Measurements from ENCODE around the gene HYOU1.

DNA sequence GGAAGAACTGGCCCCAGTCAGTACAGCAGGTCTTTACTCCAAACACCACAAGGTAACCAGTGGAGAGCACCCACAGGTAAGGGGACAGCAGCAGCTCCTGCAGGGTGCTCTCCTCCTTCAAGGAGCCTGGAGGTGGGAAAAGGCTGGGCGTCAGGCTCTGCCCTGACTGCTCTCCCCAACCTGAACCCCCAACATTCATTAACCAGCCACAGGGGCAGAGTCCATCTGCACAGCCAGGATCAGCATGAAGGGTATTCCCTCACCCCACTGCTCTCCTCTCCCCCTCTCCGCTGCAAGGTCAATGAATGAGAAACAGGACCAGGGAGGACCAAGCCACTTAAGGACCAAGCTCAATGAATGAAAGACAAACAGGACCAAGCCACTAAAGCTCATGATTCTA, 30.0 kb downstream of the HYOU1 start:
- TF ChIP-seq, protein P1, sequence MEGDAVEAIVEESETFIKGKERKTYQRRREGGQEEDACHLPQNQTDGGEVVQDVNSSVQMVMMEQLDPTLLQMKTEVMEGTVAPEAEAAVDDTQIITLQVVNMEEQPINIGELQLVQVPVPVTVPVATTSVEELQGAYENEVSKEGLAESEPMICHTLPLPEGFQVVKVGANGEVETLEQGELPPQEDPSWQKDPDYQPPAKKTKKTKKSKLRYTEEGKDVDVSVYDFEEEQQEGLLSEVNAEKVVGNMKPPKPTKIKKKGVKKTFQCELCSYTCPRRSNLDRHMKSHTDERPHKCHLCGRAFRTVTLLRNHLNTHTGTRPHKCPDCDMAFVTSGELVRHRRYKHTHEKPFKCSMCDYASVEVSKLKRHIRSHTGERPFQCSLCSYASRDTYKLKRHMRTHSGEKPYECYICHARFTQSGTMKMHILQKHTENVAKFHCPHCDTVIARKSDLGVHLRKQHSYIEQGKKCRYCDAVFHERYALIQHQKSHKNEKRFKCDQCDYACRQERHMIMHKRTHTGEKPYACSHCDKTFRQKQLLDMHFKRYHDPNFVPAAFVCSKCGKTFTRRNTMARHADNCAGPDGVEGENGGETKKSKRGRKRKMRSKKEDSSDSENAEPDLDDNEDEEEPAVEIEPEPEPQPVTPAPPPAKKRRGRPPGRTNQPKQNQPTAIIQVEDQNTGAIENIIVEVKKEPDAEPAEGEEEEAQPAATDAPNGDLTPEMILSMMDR (IDR thresholded peaks at IDR 0.05; ENCODE audit: low read length) = no peak
- TF ChIP-seq EZH2 (IDR thresholded peaks at IDR 0.05; ENCODE audit: borderline replicate concordance, low read length) = no peak

Data from OCI-LY1 (cell line).